CD4-positive, alpha-beta T cell treated with Interleukin-10 for 1 hour (primary cell): ENCODE results near the gene TMA7.
"Not testable (repeated sequence)": the region's sequence is repeated elsewhere in the genome, so short reads cannot be mapped to it uniquely, and the experiment has no call there.

Experiments used
- DNase-seq: peaks from one replicate; pipeline ENCODE4 v3.0.0-alpha.2; 2020

The TMA7 gene

DNA sequence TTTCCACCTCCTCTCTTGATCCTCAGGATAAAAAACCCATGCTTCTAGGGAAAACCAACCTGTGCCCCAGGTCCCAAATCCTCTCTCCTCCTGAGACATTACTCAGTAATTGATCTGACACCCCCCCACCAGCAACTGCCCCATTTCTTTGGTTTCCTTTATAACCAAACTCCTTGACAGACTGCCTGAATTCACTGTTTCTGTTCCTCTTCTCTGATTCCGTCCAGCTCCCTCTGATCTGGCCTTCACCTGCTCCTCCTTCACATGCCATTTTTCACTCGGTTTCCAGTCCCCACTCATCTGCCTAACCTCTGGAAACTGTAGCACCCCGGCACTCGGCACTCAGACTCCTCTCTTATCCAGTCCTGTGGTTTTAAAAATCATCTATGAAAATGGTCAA lies 2.2 kb upstream of the TMA7 start:
- DNase-seq: no peak

DNA sequence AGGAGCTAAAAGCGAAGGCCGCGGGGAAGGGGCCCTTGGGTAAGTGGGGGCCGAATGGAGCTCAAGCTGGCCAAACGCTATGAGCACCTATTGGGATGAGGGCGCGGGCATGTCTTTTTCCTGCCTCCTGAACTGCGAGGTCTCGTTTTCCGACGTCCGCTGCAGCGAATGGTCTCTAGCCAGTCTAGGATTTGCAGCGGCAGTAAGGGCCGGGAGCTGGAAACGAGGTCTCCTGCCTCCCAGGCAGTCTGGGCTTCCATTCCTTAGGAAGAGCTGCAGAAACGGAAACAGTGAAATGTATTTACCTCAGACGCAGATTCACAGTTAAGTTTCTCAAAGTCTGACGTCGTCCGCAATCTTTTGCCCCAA lies 517 bp downstream of the TMA7 start:
- peak; percentile 32 for DNase-seq

DNA sequence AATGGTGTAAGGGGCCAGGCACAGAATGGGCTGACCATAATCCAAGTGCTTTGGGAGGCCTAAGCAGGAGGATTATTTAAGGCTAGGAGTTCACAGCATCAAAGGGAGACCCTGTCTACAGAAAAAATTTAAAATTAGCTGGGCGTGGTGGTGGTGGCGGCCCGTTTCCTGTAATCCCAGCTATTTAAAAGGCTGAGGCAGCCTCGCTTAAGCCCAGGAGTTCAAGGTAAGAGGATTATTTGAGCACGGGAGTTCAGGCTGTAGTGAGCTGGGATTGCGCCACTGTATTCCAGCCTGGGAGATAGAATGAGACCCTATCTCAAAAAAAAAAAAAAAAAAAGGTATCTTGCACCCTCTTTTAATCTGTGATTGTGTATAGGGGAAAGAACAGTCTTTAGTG lies 1.9 kb downstream of the TMA7 start:
- no peak for DNase-seq

DNA sequence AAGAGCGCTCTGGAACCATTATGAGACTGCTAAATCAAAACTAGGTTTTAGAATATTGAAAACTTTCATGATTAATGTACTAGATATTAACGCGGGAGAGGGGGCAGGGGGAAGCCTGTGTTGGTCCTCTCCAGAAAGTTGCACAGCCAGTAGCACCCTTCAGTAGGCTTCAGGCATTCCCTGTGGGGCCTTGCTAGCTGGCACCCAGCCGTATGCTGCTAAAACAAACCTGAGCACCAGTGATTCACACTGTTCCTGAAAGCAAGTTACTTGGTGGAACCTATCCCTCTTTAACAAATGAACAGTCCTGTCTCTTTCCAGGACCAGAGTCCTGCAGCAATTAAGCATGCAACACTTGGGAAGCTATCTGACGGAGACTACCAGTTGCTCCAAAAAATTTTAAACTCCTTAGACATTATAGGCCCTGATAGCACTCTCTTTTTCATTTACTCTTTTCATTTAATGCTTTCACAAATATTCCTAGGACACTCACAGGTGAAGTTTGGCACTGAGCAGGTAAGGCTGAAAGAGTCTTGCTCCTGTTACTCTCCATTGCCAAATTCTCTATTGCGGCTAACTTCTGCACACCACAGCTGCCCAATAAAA lies 5.3 kb downstream of the TMA7 start:
- DNase-seq: no peak

DNA sequence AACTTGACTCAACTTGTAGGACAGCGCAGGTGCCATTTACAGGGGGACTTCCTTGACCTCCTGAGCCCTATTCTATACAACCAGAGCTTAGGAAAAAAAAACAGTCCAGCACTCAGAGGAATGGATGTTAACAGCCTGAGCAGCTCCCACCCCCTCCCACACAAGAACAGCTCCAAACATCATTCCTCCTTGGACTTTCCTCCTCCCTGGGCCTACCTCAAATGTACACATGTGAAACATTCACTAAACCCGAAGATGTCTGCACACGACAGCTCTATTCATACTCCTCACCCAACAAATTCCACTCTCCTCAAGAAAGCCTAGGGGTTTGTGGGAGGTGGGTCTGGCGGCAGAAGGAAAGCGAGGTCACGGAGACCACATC lies 6.0 kb downstream of the TMA7 start:
- DNase-seq: no peak

DNA sequence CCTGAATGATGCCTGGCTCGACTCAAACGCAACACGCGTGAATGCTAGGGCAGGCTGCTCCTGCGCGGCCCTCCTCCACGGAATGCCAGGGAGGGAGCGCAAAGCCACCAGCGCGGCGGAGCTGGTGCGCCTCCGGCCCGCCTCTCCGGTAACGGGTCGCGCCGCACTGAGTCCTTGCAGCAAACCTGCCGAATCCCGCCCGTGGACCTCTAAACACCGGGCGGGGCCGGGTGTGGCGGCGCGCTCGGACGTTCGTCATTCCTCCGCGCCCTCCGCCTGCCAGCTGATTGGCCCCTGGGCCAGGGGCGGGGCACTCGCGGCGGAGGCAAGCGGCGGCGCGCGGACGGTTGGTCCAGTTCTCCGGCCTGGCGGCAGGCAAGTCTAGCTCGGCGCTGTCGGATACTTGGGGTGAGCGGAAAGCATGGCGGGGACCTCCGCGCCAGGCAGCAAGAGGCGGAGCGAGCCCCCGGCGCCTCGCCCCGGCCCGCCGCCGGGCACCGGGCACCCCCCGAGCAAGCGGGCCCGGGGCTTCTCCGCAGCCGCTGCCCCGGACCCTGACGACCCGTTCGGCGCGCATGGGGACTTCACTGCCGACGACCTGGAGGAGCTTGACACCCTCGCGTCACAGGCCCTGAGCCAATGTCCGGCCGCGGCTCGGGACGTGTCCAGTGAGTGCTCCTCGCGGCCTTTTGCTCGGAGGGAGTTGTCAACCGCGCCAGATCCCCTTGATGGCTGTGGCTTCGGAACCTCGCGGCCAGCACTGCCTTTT lies 6.6 kb downstream of the TMA7 start, which contains the start of gene ATRIP:
Gene ATRIP, plus strand, starts transcription at position 313 of the 769 bp plus-strand sequence. Its CDS starts 109 bp downstream, at position 422.
- DNase-seq: peak; percentile 89

DNA sequence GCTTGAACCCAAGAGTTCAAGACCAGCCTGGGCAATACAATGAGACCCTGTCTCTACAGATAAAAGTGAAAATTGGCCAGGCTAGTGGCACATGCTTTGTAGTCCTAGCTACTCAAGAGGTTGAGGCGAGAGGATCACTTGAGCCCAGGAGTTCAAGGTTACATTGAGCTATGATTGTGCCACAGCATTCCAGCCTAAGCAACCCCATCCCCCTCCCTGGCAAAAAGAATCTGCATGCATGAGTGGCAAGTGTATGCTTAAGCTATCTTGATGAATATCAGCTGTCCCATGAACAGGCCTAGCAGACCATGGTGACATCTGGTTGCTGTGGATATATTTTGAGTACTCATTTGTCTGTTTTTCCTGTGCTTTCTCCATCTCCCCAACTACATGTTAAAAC lies 11.2 kb downstream of the TMA7 start:
- no peak for DNase-seq

DNA sequence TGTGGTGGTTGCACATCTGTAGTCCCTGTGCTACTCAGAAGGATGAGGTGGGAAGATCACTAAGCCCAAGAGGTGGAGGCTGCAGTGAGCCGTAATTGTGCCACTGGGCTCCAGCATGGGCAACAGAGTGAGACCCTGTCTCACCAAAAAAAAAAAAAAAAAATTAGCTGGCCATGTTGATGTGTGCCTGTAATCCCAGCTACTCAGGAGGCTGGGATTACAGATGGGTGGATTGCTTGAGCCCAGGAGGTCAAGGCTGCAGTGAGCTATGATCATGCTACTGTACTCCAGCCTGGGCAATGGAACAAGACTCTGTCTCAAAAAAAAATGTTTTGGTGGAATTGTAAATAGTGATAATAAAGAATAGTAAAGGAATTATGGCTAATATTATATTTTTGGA lies 16.4 kb downstream of the TMA7 start:
- DNase-seq: no peak

DNA sequence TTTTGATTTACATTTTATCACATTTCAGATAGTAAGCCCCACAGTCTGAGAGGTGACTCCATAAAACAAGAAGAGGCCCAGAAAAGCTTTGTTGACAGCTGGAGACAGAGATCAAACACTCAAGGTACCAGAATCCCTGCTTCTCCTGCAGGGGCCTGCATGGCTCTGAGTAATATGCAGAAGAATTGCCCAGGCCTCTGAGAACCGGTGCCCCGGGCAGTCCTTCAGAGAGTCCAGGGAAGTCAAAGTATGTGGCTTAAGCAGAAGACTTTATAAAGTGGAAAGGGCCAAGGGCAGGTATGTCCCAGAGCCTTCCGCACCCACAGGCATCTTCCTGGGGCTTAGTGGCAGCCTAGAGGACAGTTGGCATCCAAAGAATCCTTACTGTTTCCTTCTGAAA lies 19.3 kb downstream of the TMA7 start:
- no peak for DNase-seq

DNA sequence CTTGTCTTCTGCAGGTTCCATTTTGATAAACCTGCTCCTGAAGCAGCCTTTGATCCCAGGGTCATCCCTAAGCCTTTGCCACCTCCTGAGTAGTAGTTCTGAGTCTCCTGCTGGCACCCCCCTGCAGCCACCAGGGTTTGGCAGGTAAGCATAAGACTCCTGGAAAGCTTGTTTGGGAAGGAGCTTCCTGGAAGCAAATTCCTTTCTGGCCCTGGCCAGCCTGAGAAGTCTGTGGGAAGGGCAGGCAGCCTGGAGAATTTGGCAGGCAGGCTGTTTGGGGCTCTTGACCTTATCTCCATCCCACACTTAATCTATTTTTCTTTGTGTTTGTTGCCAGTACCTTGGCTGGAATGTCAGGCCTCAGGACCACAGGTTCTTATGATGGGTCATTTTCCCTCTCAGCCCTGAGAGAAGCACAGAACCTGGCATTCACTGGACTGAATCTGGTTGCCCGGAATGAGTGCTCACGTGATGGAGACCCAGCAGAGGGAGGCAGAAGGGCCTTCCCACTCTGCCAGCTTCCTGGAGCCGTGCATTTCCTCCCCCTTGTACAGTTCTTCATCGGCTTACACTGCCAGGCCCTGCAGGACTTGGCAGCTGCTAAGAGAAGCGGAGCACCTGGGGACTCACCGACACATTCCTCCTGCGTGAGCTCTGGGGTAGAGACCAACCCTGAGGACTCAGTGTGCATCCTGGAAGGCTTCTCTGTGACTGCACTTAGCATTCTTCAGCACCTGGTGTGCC lies 19.9 kb downstream of the TMA7 start:
- DNase-seq: no peak

DNA sequence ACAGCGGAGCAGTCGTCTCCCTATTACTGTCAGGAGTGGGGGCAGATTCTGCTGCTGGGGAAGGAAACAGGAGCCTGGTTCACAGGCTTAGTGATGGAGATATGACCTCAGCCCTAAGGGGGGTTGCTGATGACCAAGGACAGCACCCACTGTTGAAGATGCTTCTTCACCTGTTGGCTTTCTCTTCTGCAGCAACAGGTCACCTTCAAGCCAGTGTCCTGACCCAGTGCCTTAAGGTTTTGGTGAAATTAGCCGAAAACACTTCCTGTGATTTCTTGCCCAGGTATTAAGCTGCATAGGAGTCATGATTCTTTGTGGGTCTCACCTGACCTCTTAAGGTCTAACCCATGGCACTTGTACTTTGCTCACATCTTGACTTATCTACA lies 20.5 kb downstream of the TMA7 start:
- no peak for DNase-seq

DNA sequence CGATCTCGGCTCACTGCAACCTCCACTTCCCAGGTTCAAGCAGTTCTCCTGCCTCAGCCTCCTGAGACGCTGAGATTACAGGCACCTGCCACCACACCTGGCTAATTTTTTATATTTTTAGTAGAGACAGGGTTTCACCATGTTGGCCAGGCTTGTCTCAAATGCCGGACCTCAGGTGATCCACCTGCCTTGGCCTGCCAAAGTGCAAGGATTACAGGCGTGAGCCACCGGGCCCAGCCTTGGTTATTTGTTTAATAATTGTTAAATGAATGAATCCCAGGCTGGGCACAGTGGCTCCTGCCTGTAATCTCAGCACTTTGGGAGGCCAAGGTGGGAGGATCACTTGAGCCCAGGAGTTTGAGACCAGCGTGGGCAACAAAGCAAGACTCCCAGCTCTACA lies 21.7 kb downstream of the TMA7 start:
- DNase-seq: not testable (repeated sequence)

DNA sequence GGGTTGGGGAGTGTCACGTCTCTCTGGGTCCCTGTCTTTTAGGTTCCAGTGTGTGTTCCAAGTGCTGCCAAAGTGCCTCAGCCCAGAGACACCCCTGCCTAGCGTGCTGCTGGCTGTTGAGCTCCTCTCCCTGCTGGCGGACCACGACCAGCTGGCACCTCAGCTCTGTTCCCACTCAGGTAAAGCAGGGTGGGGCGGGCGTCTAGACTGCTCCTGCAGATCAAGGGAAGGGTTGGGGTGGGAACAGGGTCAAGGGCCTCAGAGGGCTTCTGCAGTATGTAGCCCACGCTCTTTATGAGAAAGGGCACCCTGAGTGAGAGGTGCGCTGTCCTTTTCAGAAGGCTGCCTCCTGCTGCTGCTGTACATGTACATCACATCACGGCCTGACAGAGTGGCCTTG lies 23.6 kb downstream of the TMA7 start:
- no peak for DNase-seq

DNA sequence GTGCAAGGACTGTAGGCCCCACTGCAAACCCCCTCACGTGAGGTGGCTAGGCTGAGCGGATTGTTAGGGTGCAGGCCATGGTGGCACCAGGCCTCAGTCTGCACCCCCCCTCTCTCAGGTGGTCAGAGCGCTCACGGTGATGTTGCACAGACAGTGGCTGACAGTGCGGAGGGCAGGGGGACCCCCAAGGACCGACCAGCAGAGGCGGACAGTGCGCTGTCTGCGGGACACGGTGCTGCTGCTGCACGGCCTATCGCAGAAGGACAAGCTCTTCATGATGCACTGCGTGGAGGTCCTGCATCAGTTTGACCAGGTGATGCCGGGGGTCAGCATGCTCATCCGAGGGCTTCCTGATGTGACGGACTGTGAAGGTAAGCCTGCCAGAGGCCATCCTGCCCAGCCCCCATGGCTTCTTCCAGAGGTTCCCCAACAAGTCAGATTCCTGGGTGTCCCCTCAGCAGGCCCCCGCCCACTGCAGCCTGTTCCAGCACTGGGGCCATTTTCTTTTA lies 24.7 kb downstream of the TMA7 start:
- no peak for DNase-seq

DNA sequence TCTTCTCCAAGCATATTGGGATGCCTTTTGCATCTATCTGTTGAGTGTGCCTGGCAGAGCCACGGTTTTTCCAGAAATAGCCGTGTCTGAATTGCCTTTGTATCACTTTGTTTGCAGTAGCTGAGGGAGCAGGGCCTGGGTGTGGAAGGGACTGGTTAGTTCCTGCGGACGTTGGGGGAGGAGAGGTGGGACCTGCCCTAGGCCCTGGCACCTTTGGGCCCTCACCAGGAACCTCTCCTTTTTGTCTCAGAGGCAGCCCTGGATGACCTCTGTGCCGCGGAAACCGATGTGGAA lies 25.1 kb downstream of the TMA7 start:
- DNase-seq: no peak

DNA sequence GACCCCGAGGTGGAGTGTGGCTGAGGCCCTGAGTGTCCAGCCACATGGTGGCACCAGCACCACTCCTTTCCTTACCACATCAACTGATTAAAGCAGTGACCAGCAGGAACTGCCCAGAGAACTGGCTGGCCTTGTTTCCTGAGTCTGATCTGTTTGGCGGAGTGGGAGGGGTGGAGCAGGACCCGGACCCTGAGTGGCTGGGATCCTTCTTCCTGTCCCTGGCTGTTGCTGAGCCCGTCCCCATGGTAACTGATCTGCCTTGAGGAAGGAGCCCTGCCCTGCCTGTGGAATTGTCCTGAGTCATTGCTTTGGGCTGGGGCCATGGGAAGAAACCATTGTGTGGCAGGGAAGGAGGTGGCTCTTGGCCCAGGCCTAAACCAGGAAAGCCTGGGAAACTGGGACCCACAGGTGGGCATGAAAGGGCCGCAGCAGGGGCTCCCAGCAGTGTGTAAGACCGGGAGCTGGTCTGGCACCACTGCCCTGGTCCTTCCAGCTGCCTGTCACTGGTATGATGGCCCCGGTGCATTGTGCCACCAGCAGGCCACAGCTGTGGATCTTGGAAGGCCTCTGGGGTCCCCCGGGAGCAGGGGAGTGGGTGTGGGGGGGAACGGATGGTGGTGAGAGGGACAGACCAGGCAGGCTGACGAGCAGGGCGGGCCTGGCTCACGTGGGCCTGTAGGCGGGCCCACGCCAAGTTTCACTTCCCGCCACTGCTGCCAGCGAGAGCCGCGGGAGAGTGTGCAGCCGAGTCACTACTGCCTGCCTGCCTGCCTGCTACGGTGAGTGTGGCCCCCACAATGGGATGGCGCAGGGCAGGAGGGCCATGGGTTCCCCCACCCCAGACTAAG lies 25.7 kb downstream of the TMA7 start:
- DNase-seq: peak; percentile 83

DNA sequence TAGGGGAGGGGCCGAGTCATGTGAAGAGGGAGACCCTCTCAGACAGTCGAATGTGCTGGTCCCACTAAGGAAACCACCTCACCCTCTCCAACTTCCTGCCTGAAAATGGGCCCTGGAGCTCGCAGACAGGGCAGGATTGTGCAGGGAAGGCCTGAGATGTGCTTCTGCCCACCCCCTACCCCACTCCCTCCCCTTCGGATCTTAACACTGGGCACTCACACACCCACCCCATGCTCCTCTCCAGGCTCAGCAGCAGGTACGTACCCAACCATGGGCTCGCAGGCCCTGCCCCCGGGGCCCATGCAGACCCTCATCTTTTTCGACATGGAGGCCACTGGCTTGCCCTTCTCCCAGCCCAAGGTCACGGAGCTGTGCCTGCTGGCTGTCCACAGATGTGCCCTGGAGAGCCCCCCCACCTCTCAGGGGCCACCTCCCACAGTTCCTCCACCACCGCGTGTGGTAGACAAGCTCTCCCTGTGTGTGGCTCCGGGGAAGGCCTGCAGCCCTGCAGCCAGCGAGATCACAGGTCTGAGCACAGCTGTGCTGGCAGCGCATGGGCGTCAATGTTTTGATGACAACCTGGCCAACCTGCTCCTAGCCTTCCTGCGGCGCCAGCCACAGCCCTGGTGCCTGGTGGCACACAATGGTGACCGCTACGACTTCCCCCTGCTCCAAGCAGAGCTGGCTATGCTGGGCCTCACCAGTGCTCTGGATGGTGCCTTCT lies 26.5 kb downstream of the TMA7 start:
- DNase-seq: peak; percentile 42

DNA sequence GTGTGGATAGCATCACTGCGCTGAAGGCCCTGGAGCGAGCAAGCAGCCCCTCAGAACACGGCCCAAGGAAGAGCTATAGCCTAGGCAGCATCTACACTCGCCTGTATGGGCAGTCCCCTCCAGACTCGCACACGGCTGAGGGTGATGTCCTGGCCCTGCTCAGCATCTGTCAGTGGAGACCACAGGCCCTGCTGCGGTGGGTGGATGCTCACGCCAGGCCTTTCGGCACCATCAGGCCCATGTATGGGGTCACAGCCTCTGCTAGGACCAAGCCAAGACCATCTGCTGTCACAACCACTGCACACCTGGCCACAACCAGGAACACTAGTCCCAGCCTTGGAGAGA lies 27.0 kb downstream of the TMA7 start:
- DNase-seq: no peak

DNA sequence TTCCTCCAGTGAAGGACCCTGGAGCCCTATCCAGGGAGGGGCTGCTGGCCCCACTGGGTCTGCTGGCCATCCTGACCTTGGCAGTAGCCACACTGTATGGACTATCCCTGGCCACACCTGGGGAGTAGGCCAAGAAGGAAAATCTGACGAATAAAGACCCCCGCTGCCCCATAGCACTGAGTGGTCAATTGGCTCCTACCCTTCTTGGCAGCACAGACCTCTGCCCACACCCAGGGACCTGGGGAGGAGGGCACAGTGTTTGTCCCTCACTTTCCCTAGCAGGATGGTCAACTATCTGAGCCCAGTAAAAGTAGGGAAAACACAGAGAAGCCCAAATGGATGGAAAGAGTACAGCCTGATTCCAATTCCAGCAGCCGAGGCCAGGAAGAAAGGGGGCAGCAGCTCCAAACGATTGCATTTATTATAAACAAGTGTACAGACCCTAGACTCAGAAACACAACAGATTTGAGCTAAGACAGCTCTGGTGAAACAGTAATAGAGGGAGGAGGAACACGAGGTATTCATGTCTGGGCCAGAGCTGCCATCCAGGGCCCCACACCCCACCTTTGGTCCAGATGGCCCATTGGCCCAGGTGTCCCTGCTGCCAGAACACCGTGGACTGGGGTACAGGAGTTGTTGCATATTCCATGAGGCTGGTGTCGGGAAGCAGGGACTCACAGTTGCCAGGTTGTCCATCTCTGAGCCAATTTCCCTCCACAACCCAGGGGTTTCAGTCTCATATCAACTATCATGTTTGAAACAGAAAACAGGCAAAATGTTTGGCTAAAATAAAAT lies 27.6 kb downstream of the TMA7 start:
- DNase-seq: no peak

DNA sequence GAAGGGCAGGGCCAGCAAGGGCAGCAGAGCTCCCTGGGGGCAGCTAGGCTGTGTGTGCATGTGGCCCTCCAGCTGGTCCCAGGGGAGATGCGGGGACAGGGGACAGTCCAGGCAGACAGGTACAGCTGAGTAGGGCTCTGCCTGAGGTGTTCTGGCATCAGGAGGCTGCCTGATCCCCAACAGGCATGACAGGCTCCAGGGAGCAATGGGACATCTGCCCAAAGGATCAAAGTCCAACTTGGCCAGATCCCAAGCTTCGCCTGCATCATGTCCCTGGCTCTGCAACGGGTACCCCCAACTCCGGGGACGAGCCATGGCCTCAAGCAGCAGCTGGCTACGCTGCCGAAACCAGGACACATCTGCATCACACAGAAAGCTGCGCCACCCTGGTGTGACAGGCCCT lies 28.3 kb downstream of the TMA7 start:
- no peak for DNase-seq

DNA sequence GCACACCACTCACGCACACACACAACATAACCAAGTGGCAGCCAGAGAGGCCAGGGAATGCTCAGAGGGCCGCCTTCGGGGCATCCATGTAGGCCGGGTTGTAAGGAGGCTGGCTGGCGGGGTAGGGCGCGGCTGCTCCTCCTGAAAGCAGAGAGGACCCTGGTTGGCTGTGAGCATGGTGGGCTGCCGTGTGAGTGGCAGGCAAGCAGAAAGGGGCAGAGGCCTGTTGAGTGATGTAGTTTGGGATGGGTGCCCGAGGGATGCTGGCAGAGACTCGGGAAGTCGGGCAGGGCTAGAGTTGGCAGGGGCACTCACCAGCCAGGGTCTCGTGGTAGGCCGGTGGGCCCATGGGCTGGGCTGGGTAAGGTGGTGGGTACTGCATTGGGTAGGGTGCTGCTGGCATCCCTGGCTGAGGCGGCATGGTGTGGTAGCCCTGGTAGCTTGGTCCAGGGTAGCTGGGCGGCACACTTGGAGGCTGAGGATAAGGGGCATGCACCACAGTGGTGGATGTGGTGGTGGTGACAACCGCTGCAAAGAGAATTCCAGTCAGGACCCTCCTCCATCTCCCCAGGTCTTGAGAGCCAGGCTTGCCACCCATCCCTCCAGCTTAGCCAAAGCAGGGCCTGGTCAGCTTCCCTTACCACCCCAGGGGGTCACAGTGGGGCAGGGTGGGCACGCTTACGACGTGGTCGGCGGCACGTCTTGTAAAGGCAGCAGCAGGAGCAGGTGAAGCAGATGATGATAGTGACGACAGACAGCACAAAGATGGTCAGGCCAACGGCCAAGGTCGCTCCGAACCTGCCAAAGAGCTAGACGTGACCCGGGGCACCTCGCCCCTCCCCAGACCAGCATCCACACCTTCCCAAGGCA lies 29.2 kb downstream of the TMA7 start:
- no peak for DNase-seq
